ENCODE measurements around the gene TACC3.

DNA sequence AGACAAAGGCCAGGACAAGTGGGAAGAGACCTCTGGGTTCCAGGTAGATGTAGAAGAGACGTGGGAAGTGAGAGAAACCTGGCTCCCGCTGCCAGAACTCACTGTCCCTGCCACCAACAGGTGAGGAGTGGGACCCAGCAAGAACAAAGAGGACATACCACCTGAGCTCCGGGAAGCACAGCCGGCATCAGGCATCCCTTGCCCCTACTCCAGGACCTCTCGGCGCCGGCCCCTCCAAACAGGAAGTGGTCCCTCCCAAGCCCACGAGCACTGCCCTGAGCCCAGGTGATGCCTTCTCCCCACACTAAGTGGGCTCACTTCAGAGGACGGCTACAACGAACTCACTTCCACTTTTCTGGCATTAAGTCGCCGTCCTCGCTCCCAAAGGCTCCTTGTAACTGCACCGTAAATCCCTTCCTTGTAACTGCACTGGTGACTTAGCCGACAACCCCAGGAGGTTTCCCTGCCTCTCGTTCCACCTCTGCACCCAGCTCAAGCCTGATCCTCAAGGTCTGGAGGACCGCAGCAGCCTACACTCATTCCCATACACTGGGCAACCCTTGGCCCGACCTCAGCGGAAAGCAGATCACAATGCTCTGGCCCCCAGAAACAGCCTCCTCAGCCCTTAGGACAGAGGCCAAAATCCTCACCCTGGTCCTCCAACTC, 46.1 kb upstream of the TACC3 start:
- no peak for TF ChIP-seq POLR2A (IDR thresholded peaks at IDR 0.05)
- TF ChIP-seq, protein P1, sequence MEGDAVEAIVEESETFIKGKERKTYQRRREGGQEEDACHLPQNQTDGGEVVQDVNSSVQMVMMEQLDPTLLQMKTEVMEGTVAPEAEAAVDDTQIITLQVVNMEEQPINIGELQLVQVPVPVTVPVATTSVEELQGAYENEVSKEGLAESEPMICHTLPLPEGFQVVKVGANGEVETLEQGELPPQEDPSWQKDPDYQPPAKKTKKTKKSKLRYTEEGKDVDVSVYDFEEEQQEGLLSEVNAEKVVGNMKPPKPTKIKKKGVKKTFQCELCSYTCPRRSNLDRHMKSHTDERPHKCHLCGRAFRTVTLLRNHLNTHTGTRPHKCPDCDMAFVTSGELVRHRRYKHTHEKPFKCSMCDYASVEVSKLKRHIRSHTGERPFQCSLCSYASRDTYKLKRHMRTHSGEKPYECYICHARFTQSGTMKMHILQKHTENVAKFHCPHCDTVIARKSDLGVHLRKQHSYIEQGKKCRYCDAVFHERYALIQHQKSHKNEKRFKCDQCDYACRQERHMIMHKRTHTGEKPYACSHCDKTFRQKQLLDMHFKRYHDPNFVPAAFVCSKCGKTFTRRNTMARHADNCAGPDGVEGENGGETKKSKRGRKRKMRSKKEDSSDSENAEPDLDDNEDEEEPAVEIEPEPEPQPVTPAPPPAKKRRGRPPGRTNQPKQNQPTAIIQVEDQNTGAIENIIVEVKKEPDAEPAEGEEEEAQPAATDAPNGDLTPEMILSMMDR (IDR thresholded peaks at IDR 0.05): no peak

Measured in uterus (tissue), 2 donors.